ENCODE measurements around the gene AMMECR1. TPM values are rescaled to one million over a fixed set of nuclear protein-coding genes. Genes with fewer than 3 reads are reported as not detected.
A peak's percentile ranks its signal among the peaks of the same experiment; 100 is the strongest.
"Not testable (repeated sequence)": the region's sequence is repeated elsewhere in the genome, so short reads cannot be mapped to it uniquely, and the experiment has no call there.

Gene AMMECR1
- total RNA-seq, 3 donors from 2014 or later, result 4.1 to 10.7 (median 8.2) TPM

GRCh38 chrX:110242371-110242770 is 75.5 kb downstream of the AMMECR1 start:
- no peak for TF ChIP-seq CTCF (IDR thresholded peaks at IDR 0.05)
- DNase-seq, result no peak
- Histone ChIP-seq H3K4me3 (no peak overlapping the region), H3K4me1 (ENCODE audit: low read depth) (no peaks in the 10 kb centered on the region), H3K9me3 (no peaks in the 10 kb centered on the region), H3K36me3 (ENCODE audit: low read depth) (no peaks in the 10 kb centered on the region)
- intact Hi-C loops (cut with DNase I, micrococcal nuclease), result no loop called here
- no peak for ATAC-seq

DNA sequence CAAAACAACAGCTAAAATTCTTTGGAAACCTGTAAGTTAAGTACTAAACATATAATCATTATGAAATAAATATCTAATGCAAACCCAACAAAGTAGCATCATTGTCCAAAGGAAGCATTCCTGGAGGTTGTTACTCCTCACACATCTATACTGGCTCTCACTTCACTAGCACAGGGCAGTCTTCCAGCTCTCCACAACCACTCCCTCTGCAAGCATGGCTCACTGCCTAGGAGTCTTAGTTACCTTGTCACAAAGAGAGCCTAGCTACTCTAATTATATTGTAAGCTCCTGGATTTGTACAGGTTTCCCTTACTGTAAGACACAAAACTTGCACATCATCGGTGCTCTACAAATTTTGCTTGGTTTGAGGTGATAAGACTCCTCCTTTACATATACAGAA is 76.1 kb downstream of the AMMECR1 start:
- no peak overlapping the region for H3K4me3 ChIP-seq
- no peaks in the 10 kb centered on the region for H3K4me1 ChIP-seq (ENCODE audit: low read depth)
- DNase-seq (peak in 1 of 3 donors; percentile 23), ATAC-seq (peak; percentile 72)
- no peak for TF ChIP-seq CTCF (IDR thresholded peaks at IDR 0.05)
- H3K36me3 ChIP-seq (ENCODE audit: low read depth), result no peaks in the 10 kb centered on the region
- no peaks in the 10 kb centered on the region for H3K9me3 ChIP-seq
- intact Hi-C loops (cut with DNase I, micrococcal nuclease), result no loop called here

GRCh38 chrX:110238259-110238658 is 79.6 kb downstream of the AMMECR1 start:
- H3K4me1 ChIP-seq (ENCODE audit: low read depth); H3K9me3 ChIP-seq: not testable (repeated sequence)

GRCh38 chrX:110231485-110231884 is 86.4 kb downstream of the AMMECR1 start:
- intact Hi-C loops (cut with DNase I, micrococcal nuclease); ATAC-seq; DNase-seq; H3K4me1 ChIP-seq (ENCODE audit: low read depth); H3K36me3 ChIP-seq (ENCODE audit: low read depth); H3K4me3 ChIP-seq; H3K9me3 ChIP-seq: not testable (repeated sequence)

More at GRCh38 chrX:110238259-110238658, 79.6 kb downstream of the AMMECR1 start:
- intact Hi-C loops (cut with DNase I, micrococcal nuclease); H3K36me3 ChIP-seq (ENCODE audit: low read depth); H3K4me3 ChIP-seq: not testable (repeated sequence)
- peak; percentile 47 for ATAC-seq
- DNase-seq, result peak; percentile 3 to 56 (median 18)

GRCh38 chrX:110229497-110230111 is 88.3 kb downstream of the AMMECR1 start:
- H3K4me3 ChIP-seq; H3K9me3 ChIP-seq; H3K36me3 ChIP-seq (ENCODE audit: low read depth); intact Hi-C loops (cut with DNase I, micrococcal nuclease); H3K4me1 ChIP-seq (ENCODE audit: low read depth): not testable (repeated sequence)
- peak; percentile 80 to 88 (median 81) for DNase-seq
- peak; percentile 52 for ATAC-seq

DNA sequence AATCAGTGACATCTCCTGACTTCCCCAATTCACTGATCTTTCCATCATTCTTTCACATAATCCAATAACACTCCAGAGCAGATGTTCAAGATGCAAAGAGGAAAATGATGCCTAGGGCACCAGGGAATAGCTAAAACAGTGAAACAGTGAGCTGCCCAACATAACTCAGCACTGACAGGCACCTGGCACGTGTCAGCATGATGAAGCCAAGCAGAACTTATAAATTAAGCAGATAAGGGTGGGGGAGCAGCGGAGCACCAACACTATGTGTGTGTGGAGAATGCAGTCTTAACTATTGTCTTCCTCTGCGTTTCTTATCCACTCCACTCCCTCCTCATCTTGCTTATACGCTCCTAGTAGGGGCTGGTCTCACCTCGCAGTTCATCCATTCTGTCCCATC is 89.4 kb downstream of the AMMECR1 start:
- intact Hi-C loops (cut with DNase I, micrococcal nuclease), result no loop called here
- no peaks in the 10 kb centered on the region for H3K4me1 ChIP-seq (ENCODE audit: low read depth)
- DNase-seq, result no peak
- no peak for ATAC-seq
- H3K4me3 ChIP-seq, result no peak overlapping the region
- no peak for TF ChIP-seq CTCF (IDR thresholded peaks at IDR 0.05)
- H3K36me3 ChIP-seq (ENCODE audit: low read depth), result no peaks in the 10 kb centered on the region
- H3K9me3 ChIP-seq, result no peaks in the 10 kb centered on the region

- intact Hi-C loops (cut with DNase I, micrococcal nuclease), result no loop called here
- no peak for ATAC-seq
- H3K4me1 ChIP-seq (ENCODE audit: low read depth), result no peaks in the 10 kb centered on the region
- H3K36me3 ChIP-seq (ENCODE audit: low read depth), result no peaks in the 10 kb centered on the region
- no peaks in the 10 kb centered on the region for H3K9me3 ChIP-seq
- no peak for TF ChIP-seq CTCF (IDR thresholded peaks at IDR 0.05)
- no peak for DNase-seq
- no peak overlapping the region for H3K4me3 ChIP-seq
Measured at GRCh38 chrX:110226931-110227330, 91.0 kb downstream of the AMMECR1 start.

Measured in mucosa of descending colon (tissue), 3 donors.